HG03025 (cell line): ENCODE measurements around the gene TKFC.
"Not testable (repeated sequence)": the region's sequence is repeated elsewhere in the genome, so short reads cannot be mapped to it uniquely, and the experiment has no call there.

Experiments used
- ATAC-seq: cut with Tn5 transposase; IDR thresholded peaks from one replicate; pipeline ENCODE4 v1.9.1; 2021; ENCODE audit warnings: mild to moderate bottlenecking, moderate library complexity; ENCODE audit not compliant: unreplicated experiment, low FRiP score

TKFC gene

GRCh38 chr11:61362542-61362875, 29.5 kb downstream of the TKFC start:
- peak; percentile 2 for ATAC-seq

- no peak for ATAC-seq
Observed at GRCh38 chr11:61364012-61364675, 31.1 kb downstream of the TKFC start.

- no peak for ATAC-seq
Observed at GRCh38 chr11:61367406-61367805, 34.4 kb downstream of the TKFC start.

GRCh38 chr11:61368646-61369045, 35.6 kb downstream of the TKFC start:
- no peak for ATAC-seq

GRCh38 chr11:61369372-61370348, 36.6 kb downstream of the TKFC start:
- no peak for ATAC-seq

- no peak for ATAC-seq
Observed at GRCh38 chr11:61370349-61371005, 37.4 kb downstream of the TKFC start.

DNA sequence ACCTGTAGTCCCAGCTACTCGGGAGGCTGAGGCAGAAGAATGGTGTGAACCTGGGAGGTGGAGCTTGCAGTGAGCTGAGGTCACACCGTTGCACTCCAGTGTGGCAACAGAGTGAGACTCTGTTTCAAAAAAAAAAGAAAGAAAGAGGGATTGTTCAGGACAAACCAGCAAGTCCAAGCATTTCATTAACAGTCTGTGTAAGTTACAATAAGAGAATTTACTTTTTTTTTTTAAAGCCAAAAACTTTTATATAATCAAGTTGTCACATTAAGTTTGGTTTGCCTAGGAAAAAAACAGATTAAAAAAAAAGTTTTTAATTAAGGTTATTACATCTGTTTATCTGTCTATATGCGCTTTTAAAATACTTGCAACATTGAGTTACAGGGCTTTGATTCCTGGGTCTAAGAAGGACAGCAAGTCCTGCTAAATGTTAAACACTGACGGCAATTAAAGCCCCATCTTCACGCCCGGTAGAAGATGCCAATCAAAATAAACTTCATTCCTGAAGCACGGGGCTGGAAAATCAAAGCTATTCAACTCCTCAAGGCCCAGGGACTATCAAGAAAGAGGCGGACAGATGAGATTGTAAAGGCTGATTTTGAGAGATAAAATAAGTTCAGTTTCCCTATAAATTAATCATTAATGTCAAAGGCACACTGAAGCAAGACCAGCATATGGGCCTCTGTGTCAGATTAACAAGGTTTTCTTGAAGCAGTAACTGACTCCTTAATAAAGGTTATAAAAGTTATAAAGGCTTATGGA, 39.8 kb downstream of the TKFC start:
- no peak for ATAC-seq

GRCh38 chr11:61375761-61376108, 42.7 kb downstream of the TKFC start:
- no peak for ATAC-seq

GRCh38 chr11:61377461-61378160, 44.6 kb downstream of the TKFC start:
- ATAC-seq: no peak

DNA sequence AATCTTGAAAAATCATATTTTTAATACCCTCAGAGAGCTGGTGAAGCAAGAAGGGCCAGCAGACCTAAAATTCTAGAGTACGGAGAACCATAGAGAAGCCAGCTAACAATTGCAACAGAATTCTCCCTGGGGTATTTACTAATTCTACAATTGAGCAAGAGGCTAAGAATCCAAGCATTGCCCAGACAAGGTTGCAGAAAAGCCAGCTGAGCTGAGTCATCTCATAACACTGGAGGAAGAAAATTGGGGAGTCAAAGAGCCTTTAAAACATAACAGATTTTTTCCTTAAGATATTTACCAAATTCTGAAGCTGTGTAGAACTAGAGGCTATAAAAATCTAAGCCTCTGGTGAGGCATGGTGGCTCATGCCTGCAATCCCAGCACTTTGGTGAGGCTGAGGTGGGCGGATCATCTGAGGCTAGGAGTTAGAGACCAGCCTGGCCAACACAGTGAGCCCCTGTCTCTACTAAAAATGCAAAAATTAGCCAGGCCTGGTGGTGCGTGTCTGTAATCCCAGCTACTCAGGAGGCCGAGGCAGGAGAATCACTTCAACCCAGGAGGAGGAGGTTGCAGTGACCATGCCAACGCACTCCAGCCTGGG, 45.8 kb downstream of the TKFC start:
- ATAC-seq: no peak

- ATAC-seq: no peak
Observed at GRCh38 chr11:61380884-61381283, 47.9 kb downstream of the TKFC start.

- not testable (repeated sequence) for ATAC-seq
Observed at GRCh38 chr11:61383859-61384258, 50.8 kb downstream of the TKFC start.

GRCh38 chr11:61384271-61385242, 51.5 kb downstream of the TKFC start:
- ATAC-seq: no peak

- ATAC-seq: no peak
Observed at GRCh38 chr11:61390161-61390560, 57.1 kb downstream of the TKFC start.

- ATAC-seq: no peak
Observed at GRCh38 chr11:61392981-61393595, 60.1 kb downstream of the TKFC start.
